Coronary artery (tissue), 2 donors: ENCODE results near the gene AGT.

ENCODE experiments used
- DNase-seq: peaks from one replicate; pipeline ENCODE4 v3.0.0-alpha.2; 2017; ENCODE audit warnings: low spot score
- H3K27ac ChIP-seq, 2 donors: fragments of 200-600 bp; sonication (generic); one replicate each; pipeline ENCODE4 v1.5.1; 2016 to 2019
- H3K4me3 ChIP-seq: fragments of 200-600 bp; sonication (generic); 2 replicates; pipeline ENCODE4 v1.5.1; 2016; ENCODE audit warnings: mild to moderate bottlenecking, moderate library complexity
- TF ChIP-seq, protein P1 (sequence below): fragments of 200-600 bp; sonication (generic); IDR thresholded peaks from one replicate; pipeline ENCODE4 v1.5.1; 2019; ENCODE audit warnings: antibody characterized with exemption

AGT gene

DNA sequence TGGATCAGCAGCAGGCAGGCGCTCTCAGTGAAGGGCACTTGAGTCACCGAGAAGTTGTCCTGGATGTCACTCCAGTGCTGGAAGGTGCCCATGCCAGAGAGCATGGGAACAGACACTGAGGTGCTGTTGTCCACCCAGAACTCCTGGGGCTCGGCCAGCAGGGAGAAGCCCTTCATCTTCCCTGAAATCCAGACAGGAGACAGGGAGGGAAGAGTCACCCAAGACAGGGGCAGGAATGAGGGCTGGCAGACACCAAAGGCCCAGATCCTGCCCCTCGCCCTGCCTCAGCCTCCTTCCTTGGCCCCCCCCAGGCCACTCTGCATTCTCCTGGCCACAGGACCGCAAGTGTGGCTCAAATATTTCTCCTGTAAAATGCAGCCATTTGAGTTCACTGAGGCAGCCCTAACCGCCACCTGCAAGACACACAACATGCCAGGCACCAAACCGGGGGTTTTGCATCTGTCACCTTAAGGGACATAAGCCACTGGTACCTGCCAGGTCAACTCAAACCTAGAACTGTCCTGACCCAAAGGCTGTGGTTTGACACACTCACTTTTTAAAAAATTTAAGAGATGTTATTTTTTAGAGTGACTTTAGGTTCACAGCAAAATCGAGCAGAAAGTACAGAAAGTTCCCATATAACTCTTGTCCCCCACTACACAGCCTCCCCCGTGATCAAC, 7.8 kb downstream of the AGT start:
- DNase-seq: no peak
- TF ChIP-seq, protein P1, sequence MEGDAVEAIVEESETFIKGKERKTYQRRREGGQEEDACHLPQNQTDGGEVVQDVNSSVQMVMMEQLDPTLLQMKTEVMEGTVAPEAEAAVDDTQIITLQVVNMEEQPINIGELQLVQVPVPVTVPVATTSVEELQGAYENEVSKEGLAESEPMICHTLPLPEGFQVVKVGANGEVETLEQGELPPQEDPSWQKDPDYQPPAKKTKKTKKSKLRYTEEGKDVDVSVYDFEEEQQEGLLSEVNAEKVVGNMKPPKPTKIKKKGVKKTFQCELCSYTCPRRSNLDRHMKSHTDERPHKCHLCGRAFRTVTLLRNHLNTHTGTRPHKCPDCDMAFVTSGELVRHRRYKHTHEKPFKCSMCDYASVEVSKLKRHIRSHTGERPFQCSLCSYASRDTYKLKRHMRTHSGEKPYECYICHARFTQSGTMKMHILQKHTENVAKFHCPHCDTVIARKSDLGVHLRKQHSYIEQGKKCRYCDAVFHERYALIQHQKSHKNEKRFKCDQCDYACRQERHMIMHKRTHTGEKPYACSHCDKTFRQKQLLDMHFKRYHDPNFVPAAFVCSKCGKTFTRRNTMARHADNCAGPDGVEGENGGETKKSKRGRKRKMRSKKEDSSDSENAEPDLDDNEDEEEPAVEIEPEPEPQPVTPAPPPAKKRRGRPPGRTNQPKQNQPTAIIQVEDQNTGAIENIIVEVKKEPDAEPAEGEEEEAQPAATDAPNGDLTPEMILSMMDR: no peak
- Histone ChIP-seq H3K27ac (no peak overlapping the region), H3K4me3 (no peak overlapping the region)

DNA sequence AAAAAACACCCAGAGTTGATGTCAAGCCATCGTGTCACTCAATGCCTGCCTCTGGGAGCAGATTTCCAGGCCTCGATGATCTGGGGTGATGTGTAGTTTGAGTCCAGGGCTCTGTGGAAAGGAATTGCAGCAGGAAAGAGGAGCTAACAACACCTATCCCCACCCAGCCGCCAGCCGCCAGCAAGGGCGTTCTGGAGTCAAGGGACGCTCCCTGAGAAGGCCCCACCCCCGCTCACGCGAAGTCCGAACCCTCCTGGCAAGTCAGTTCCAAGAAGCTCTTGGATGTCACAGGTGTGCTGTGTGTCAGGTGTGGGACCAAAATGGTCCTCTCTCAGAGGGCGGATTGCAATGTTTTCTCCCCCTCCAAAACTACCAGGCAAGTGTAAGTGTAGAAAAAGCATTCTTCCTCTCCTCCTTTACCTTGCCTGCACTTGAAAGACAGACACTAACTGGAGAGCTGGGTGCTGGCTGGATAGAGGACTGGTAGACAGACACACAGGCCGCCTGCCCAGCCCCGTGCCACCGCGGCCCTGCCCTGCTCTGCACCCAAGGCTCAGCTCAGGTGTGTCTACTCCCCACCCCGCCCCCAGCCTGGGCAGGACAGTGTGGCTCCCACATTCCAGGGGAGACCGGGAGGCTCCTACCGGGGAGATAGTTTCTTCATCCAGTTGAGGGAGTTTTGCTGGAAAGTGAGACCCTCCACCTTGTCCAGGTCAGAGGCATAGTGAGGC, 8.5 kb downstream of the AGT start:
- Histone ChIP-seq H3K4me3 (no peak overlapping the region), H3K27ac (no peak overlapping the region)
- TF ChIP-seq, protein P1: no peak
- no peak for DNase-seq

DNA sequence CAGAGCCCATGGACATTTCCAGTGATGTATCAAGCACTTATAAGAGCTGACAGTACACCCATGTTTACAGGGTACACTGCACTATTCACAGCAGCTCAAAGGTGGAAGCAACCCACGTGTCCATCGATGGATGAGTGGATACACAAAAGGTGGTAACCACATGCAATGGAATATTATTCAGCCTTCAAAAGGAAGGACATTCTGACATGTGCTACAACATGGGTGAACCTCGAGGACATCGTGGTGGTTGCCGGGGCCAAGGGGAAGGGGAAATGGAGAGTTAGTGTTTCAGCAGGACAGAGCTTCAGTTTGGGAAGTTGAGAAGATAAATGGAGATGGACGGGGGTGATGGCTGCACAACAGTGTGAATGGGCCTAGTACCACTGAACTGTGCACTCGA, 9.1 kb downstream of the AGT start:
- Histone ChIP-seq H3K4me3 (no peak overlapping the region), H3K27ac (no peak overlapping the region)
- DNase-seq: no peak
- TF ChIP-seq, protein P1: no peak

DNA sequence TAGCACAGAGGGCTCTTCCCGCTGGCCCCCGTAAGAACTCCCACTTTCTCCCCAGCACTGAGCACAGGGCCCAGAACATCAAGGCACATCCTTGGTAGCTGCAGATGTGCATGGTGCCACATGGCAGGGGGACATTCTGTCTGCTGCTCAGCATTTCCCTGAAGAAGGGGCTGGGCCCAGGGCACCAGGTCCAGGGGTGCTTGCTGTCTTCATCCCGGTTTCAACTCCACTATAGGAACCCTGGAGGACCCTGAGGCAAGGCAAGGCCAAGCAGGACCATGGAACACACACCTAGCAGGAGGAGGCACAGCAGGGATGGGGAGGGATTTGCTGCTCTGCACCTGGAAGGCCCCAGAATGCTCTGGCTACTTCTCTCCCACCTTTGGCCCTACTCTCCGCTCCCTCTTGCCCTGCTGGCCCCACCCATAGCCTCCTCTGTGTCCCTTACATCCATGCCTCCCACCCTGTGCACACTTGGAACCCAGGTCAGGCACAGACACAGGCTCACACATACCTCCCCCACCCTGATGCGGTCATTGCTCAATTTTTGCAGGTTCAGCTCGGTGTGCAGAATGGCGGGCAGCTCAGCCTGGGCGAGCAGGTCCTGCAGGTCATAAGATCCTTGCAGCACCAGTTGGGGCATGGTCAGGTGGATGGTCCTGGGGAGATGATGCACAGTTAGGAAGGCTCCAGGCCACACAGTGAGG, 10.1 kb downstream of the AGT start:
- H3K27ac ChIP-seq: no peak overlapping the region

DNA sequence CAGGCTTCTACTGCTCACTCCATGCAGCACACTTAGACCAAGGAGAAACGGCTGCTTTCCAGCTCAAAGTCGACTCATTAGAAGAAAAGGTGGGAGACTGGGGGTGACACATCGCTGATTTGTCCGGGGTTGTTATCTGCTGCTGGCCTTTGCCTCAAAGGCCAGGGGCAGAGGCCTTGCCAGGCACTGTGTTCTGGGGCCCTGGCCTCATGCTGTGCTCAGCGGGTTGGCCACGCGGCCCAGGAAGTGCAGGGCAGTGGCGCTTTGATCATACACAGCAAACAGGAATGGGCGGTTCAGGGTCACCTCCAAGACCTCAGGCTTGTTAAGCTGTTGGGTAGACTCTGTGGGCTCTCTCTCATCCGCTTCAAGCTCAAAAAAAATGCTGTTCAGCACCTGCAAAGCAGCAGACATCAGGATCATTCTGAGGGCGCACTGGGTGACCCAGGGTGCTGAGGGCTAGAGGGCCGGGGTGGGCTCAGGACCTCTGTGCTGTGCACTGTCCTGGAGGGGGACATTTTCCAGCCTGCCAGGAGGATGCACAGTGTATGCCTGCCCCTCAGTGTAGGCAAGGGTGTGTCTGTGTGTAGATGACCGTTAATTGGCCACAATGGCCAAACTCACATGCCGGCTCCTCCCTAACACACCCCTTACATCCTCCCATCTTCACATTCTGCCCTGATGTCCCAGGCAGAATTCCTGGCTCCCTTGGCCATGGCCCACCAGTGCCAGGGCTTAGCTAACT, 10.8 kb downstream of the AGT start:
- TF ChIP-seq, protein P1: no peak
- Histone ChIP-seq H3K4me3 (no peak overlapping the region), H3K27ac (no peak overlapping the region)
- no peak for DNase-seq

More for the DNA sequence above, 10.1 kb downstream of the AGT start:
- DNase-seq: no peak
- no peak overlapping the region for H3K4me3 ChIP-seq
- TF ChIP-seq, protein P1: no peak

DNA sequence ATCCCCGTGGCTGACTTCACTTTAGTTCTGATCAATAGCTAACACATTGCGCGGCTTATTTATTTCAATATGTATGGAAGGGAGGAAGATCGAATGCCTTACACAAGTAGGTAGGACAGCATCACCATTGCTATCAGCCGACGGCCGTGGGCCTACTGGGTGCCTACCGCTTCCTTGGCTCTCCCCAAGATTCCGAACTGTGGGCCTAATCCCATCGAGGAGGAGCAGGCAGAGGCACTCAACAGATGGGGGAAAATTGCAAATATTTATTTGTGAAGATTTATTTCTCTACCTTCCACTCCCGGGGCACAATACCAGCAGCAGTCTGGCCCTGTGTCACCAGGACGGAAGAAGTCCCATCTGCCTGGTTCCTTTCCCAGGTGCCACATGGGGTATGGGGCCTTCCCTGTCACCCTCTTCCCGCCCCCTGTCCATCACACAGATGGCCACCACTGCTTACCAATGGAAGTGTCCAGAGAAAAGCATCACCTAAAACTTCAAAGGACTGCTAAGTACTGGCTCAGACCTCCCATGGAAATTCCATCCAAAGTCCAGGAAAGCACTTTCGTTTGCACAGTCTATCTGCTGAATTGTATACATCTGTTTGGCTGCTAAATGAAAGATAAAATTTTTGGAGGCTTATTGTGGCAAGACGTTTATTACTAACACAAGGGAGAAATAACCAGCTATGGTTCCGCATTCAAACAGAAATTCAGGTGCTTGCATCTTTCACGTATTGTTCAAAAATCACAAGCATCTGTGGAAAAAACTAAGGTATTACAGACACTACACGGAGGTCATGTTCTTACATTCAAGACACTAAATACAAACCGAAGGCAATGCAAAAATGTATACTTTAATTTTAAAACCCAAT, 11.8 kb downstream of the AGT start:
- no peak for DNase-seq
- TF ChIP-seq, protein P1: no peak
- H3K4me3 ChIP-seq: no peak overlapping the region
- no peak overlapping the region for H3K27ac ChIP-seq
